GM10266 (cell line): ENCODE measurements around the gene ACE.

Source experiments
- DNase-seq: peaks from one replicate; pipeline ENCODE4 v3.0.0; 2012; ENCODE audit errors: extremely low spot score
- CTCF ChIP-seq: IDR thresholded peaks from 2 replicates; pipeline ENCODE4 v1.5.1; 2012; ENCODE audit warnings: mild to moderate bottlenecking, low read depth; ENCODE audit not compliant: control insufficient read depth, insufficient read depth; ENCODE audit errors: missing control alignments

ACE gene

GRCh38 chr17:63512896-63513644 is 36.2 kb downstream of the ACE start:
- DNase-seq = no peak

GRCh38 chr17:63514477-63514876 is 37.6 kb downstream of the ACE start:
- DNase-seq = no peak
- TF ChIP-seq CTCF = no peak

More at GRCh38 chr17:63512896-63513644, 36.2 kb downstream of the ACE start:
- no peak for TF ChIP-seq CTCF

- no peak for TF ChIP-seq CTCF
Measured at GRCh38 chr17:63514974-63515373, 38.1 kb downstream of the ACE start.

GRCh38 chr17:63515426-63515825 is 38.6 kb downstream of the ACE start:
- TF ChIP-seq CTCF = no peak

More at GRCh38 chr17:63514974-63515373, 38.1 kb downstream of the ACE start:
- DNase-seq = no peak

GRCh38 chr17:63516910-63517824 is 40.3 kb downstream of the ACE start:
- no peak for TF ChIP-seq CTCF
- no peak for DNase-seq

More at GRCh38 chr17:63515426-63515825, 38.6 kb downstream of the ACE start:
- DNase-seq = no peak

- no peak for DNase-seq
- TF ChIP-seq CTCF = no peak
Measured at GRCh38 chr17:63517825-63518534, 41.1 kb downstream of the ACE start.
